GM21723 (cell line): ENCODE measurements around the gene ZNF443.
"Not testable (repeated sequence)": the region's sequence is repeated elsewhere in the genome, so short reads cannot be mapped to it uniquely, and the experiment has no call there.

ENCODE experiments used
- ATAC-seq: cut with Tn5 transposase; IDR thresholded peaks from one replicate; pipeline ENCODE4 v1.9.1; 2021; ENCODE audit warnings: mild to moderate bottlenecking, moderate library complexity; ENCODE audit not compliant: unreplicated experiment

The ZNF443 gene

DNA sequence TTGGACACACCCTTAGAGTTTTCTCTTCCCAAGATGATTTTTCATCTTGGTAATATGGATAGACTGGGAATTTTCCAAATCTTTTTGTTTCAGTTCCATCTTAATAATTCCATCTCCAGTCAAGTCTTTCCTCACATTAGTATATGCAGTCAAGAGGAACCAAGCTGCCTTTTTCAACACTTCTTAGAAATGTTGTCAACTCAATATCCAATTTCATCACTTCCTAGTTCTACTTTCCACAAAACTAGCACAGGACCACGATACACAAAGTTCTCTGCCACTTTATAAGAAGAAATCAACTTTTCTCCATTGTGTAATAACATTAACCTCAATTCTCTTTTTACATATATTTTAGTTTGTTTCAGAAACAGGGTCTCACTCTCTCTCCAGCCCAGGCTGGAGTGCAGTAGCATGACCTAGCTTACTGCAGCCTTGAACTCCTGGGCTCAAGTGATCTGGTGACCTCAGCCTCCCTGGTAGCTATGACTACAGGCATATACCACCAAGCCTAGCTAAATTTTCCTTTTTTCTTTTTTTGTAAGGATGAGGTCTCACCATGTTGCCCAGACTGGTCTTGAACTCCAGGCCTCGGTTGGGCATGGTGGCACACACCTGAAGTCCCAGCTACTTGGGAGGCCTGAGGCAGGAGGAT lies 15.5 kb downstream of the ZNF443 start:
- no peak for ATAC-seq

DNA sequence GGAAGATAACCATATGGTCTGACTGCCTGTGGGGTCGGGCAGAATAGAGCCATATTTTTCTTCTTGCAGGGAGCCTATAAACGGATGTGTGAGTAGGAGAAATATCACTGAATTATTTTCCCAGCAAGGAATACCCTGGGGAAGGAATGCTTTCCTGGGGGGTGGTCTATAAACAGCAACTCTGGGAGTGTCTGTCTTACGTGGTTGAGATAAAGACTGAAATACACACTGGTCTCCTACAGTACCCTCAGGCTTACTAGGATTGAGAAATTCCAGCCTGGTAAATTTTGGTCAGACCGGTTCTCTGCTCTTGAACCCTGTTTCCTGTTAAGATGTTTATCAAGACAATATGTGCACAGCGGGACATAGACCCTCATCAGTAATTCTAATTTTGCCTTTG lies 23.5 kb downstream of the ZNF443 start:
- not testable (repeated sequence) for ATAC-seq

DNA sequence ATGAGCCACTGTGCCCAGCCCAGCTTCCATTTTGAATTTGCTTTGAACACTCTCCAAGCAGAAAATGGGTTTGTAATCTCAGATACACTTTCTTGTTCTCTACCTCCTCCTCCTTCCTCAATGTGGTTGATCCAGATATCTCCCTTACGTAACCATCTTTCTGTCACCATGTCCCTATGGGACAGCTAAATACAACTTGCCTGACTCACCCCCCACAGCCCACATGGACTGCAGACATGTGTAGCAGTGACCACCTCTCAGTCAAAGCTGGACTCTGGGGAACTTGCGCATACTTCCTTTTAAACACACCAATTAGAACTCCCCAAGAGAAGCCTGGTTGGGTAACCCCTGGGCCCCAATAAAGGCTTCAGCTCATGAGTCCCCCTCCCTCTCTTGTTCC lies 28.9 kb downstream of the ZNF443 start:
- ATAC-seq: no peak

DNA sequence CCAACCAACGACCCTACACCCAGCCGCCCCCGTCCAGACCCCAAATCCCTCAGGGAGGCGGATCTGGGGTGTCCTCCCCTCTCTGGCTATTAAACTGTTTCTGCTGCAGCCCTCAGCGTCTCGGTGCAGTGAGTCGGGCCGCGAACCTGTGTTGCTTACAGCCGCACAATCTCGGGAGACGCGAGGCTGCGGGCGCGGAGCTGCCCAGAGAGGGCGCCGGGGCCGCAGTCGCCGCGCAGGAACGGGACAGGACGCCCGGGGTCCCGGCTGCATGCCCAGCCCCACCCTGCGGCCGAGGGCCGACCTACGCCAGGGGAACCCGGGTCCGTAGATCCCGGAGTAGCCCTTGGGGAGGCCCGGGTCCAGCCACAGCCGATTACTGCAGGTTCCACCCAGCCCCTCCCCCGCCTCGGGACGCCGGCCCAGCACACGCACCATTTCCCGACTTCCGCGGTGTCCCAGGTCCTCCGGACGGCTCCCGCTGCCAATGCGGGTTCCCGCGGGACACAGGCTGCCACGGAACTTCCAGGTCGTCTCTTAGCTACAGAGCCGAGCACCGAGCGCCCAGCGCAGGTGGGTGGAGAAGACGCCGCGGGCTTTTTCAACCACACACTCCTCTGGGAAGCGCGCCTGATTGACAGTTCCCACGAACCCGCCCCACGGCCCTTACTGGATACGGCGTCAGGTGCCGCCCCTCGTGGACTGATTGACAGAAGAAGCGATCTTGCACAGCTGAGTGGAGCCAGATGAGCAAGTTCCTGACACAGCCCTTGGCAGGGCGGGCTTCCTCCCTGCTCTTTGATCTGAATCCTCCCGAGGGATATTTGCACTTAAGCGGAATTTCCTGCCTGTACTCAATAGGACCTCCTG lies 40.0 kb downstream of the ZNF443 start, which contains the start of gene ZNF799:
Gene ZNF799 (minus strand): TSS at position 639 of the 870 bp plus-strand sequence. CDS start 201 bp downstream, at position 438.
- ATAC-seq: peak; percentile 87

DNA sequence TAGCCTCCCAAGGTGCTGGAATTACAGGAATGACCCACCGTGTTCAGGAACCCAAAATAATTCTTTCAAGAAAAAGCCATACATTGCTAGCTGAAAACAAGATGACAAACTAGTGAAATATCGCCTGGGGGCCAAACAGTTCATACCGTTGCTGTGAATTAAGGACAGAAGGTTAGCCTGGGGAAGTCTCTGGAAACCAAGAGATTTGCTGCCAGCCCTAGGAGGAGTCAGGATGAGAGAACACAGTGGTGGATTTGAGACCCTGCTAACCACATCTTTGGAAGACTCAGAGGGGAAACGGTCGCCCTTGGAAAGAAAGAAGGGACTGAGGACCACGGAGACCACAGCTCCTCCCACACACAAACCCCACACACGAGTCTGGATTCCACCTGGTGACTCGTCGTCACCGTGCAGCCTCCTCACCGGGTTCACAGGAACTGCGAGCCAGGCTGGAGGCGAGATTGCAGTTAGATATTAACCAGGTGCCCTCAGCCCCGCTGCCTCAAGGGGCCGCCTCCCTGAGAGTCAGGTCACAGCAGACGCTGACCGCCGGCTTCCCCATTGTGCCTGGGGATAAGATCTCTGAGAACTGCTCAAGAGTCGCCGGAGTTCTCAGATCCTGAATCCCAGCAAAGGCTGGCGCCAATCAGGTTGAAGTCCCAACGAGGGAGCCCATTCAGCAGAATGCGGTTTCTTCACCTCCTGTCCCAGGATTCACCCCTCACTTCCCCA lies 40.8 kb downstream of the ZNF443 start:
- ATAC-seq: peak; percentile 39

DNA sequence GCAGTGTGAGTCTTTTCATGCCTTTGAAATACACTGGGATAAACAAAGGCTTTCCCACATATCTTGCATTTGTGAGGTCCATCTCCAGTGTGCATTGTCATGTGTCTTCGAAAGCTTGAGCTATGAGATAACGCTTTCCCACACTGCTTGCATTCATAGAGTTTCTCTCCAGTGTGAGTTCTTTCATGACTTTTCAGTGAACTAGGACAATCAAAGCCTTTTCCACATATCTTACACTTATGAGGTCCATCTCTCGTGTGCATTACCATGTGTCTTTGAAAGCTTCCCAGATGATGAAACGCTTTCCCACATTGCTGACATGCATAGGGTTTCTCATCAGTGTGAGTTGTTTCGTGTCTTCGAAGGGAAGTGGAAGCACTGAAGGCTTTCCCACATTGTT lies 49.7 kb downstream of the ZNF443 start:
- ATAC-seq: not testable (repeated sequence)

DNA sequence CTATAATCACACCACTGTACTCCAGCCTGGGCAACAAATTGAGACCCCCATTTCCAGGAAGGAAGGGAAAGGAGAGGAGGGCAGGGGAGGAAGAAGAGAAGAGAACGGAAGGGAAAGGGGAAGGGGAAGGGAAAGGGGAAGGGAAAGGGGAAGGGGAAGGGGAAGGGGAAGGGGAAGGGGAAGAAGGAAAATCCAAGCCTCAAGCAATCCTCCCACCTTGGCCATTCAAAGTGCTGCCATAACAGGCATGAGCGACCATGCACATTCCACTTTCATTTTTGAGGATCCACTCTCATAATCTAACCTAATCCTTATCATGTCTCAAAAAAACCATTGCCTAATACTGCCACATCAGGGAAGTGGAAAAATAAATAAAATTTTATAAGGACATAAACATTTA lies 54.5 kb downstream of the ZNF443 start:
- not testable (repeated sequence) for ATAC-seq

DNA sequence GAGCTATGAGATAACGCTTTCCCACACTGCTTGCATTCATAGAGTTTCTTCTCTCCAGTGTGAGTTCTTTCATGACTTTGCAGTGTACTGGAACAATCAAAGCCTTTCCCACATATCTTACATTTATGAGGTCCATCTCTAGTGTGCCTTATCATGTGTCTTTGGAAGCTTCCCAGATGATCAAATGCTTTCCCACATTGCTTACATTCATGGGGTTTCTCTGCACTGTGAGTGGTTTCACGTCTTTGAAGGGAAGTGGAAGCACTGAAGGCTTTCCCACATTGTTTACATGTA lies 60.4 kb downstream of the ZNF443 start:
- ATAC-seq: no peak

DNA sequence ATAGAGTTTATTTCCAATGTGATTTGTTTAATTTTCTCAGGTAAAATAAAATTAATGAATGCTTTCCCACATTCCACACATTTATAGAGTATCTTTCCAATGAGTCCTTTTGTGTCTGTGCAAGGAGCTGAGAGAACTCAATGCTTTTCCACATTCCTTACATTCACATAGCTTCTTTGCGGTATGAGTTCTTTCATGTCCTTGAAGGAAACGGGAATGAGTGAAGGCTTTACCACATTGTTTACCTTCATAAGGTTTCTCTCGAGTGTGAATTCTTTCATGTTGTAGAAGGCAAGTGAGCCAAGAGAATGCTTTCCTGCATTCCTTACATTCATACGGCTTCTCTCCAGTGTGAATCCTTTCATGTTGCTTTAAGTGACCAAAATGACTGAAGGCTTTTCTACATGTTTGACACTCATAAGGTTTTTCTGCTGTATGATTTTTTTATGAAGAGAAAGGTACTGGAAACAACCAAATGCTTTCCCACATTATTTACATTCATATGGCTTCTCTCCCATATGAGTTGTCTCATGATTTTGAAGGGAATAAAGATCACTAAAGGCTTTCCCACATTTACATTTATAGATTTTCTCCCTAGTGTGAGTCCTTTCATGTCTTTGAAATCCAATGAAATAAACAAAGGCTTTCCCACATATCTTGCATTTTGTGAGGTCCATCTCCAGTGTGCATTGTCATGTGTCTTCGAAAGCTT lies 60.9 kb downstream of the ZNF443 start:
- no peak for ATAC-seq
